Naive thymus-derived CD4-positive, alpha-beta T cell (primary cell): ENCODE data around the gene CGNL1. TPM values are rescaled to one million over a fixed set of nuclear protein-coding genes. Genes with fewer than 3 reads are reported as not detected.

Source experiments
- ATAC-seq: fragments of 150-1000 bp; cut with Tn5 transposase; 2 replicates; pipeline ENCODE4 v1.10.0; 2021; ENCODE audit warnings: mild to moderate bottlenecking, moderate library complexity
- CTCF ChIA-PET: fragments of 350-600 bp; sonication (Branson Sonifier 250); formaldehyde crosslinking; loops from one replicate; lab custom pipeline; 2021; ENCODE audit warnings: antibody characterized with exemption; lab: Charles Lee
- POLR2A ChIA-PET: fragments of 350-600 bp; sonication (Branson Sonifier 250); formaldehyde crosslinking; loops from one replicate; lab custom pipeline; 2021; ENCODE audit warnings: antibody characterized with exemption, inconsistent platforms; lab: Charles Lee
- DNase-seq, 9 donors: peaks; one replicate each; pipeline versions ENCODE4 v3.0.0 to v3.0.0-alpha.2; 2020 to 2022; ENCODE audit warnings: mixed read lengths in 1 of 9
- H3K27ac ChIP-seq: one replicate; pipeline ENCODE4 v1.7.0; 2013; ENCODE audit warnings: mild to moderate bottlenecking, low read depth, low read length, moderate library complexity
- H3K27me3 ChIP-seq, 2 donors: one replicate each; pipeline ENCODE4 v1.7.0; 2013; ENCODE audit warnings: low read length in 2 of 2, mild to moderate bottlenecking in 2 of 2, moderate library complexity in 2 of 2; ENCODE audit not compliant: control insufficient read depth in 2 of 2, insufficient read depth in 2 of 2
- H3K36me3 ChIP-seq, 3 experiments: 1 replicate in 2 of 3; 2 replicates in 1 of 3; pipeline ENCODE4 v1.7.0; 2013; ENCODE audit warnings: low read length in 3 of 3, mild to moderate bottlenecking in 3 of 3, moderate library complexity in 1 of 3; ENCODE audit not compliant: insufficient read depth in 3 of 3, control insufficient read depth in 2 of 3
- H3K4me1 ChIP-seq, 2 donors: one replicate each; pipeline ENCODE4 v1.7.0; 2013; ENCODE audit warnings: low read length in 2 of 2, mild to moderate bottlenecking in 2 of 2, moderate library complexity in 1 of 2; ENCODE audit not compliant: control insufficient read depth in 2 of 2, insufficient read depth in 2 of 2
- H3K4me3 ChIP-seq: 2 replicates; pipeline ENCODE4 v1.7.0; 2013; ENCODE audit warnings: mild to moderate bottlenecking, low read length
- H3K9me3 ChIP-seq, 3 experiments: 1 replicate in 2 of 3; 2 replicates in 1 of 3; pipeline ENCODE4 v1.7.0; 2013; ENCODE audit warnings: low read length in 3 of 3; ENCODE audit not compliant: control insufficient read depth in 2 of 3
- H3K27ac Mint-ChIP-seq, 9 donors: one replicate each; pipeline ENCODE4 v1.8.0; 2020 to 2022; ENCODE audit warnings: mixed read lengths in 9 of 9, mild to moderate bottlenecking in 8 of 9, moderate library complexity in 5 of 9, inconsistent platforms in 2 of 9
- H3K27me3 Mint-ChIP-seq, 5 donors: one replicate each; pipeline ENCODE4 v1.8.0; 2021 to 2022; ENCODE audit warnings: mixed read lengths in 5 of 5, mild to moderate bottlenecking in 1 of 5
- H3K36me3 Mint-ChIP-seq, 5 donors: one replicate each; pipeline ENCODE4 v1.8.0; 2020 to 2022; ENCODE audit warnings: mixed read lengths in 5 of 5, mild to moderate bottlenecking in 3 of 5, inconsistent platforms in 1 of 5
- H3K4me1 Mint-ChIP-seq, 7 donors: one replicate each; pipeline ENCODE4 v1.8.0; 2020 to 2022; ENCODE audit warnings: mixed read lengths in 7 of 7, mild to moderate bottlenecking in 3 of 7, inconsistent platforms in 1 of 7
- H3K4me3 Mint-ChIP-seq, 10 donors: one replicate each; pipeline ENCODE4 v1.8.0; 2020 to 2022; ENCODE audit warnings: mild to moderate bottlenecking in 10 of 10, mixed read lengths in 10 of 10, moderate library complexity in 6 of 10, inconsistent platforms in 2 of 10
- H3K9me3 Mint-ChIP-seq, 11 donors: one replicate each; pipeline ENCODE4 v1.8.0; 2020 to 2022; ENCODE audit warnings: mixed read lengths in 11 of 11, mild to moderate bottlenecking in 4 of 11, inconsistent platforms in 1 of 11, moderate library complexity in 1 of 11
- intact Hi-C, 2 donors: fragments of 100-400 bp; cut with micrococcal nuclease; formaldehyde crosslinking; loops; one replicate each; pipeline ENCODE4 v1.15.1; 2023
- polyA plus RNA-seq, 2 donors: library from polyadenylated mRNA; unstranded; fragments of 300-500 nt; fragmentation: Illumina TruSeq; gene quantifications; one replicate each; pipeline ENCODE4 v1.2.3, GENCODE V29; 2021
- total RNA-seq, 6 experiments: library from RNA in 5 of 6; stranded (reverse) in 5 of 6; gene quantifications; 1 replicate in 5 of 6; 2 replicates in 1 of 6; pipeline ENCODE4 v1.2.3 and lab custom pipeline; 2021 to 2026

CGNL1 gene
- total and polyA plus RNA-seq, 7 experiments from 2014 or later = not detected

DNA sequence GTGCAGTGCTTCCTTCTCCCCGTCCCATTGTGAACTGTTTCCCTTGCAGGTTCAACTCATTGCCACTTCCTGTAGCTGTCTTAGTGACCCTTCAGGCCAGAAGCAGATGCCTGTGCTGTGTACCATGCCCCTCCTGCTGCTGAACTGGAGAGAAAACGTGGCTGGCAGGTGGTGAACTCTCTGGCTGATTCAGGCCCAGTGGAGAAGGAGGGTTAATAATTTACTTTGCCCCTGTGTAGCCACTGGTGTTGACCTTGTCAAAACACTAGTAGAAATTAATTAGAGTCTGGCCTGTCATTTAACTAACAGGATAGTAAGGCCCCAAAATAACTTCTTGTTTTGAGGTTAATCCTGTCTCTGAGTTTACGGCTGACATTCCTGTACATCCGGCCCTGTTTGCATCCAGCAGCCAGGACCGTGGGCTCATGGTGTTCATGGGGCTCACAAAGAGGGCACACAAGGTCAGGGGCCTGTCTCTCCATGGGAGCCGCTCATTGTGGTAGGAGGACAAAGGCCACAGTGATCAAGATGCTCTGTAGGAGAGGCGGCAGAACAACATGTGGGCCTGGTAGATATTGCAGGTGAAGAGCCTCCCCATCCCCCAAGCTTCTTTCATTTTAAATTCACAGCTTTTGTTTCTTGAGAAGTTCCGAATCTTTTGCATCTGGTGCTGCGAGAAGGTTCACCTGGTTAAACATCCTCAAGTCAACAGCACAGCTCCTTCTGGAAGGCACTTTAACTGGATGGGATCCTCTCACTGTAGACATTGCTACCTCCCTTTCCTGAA is 101.6 kb downstream of the CGNL1 start:
- no peak overlapping the region for H3K27ac Mint-ChIP-seq
- H3K36me3 Mint-ChIP-seq = no peaks in the 10 kb centered on the region
- no peak overlapping the region for H3K4me3 Mint-ChIP-seq
- no peaks in the 10 kb centered on the region for H3K9me3 ChIP-seq
- H3K9me3 Mint-ChIP-seq = peaks cover 0 to 4% (median 0%) of the 10 kb centered on the region in 11 donors
- ATAC-seq (no peak), DNase-seq (no peak)
- no peak overlapping the region for H3K4me3 ChIP-seq
- intact Hi-C loops = no loop called here
- POLR2A ChIA-PET = no interaction called here
- CTCF ChIA-PET = no interaction called here
- H3K4me1 Mint-ChIP-seq = no peaks in the 10 kb centered on the region
- H3K27me3 ChIP-seq = no peaks in the 10 kb centered on the region
- H3K27me3 Mint-ChIP-seq = peaks cover 23 to 40% (median 25%) of the 10 kb centered on the region in 5 donors
- H3K4me1 ChIP-seq = no peaks in the 10 kb centered on the region
- H3K27ac ChIP-seq = no peak overlapping the region
- no peaks in the 10 kb centered on the region for H3K36me3 ChIP-seq

DNA sequence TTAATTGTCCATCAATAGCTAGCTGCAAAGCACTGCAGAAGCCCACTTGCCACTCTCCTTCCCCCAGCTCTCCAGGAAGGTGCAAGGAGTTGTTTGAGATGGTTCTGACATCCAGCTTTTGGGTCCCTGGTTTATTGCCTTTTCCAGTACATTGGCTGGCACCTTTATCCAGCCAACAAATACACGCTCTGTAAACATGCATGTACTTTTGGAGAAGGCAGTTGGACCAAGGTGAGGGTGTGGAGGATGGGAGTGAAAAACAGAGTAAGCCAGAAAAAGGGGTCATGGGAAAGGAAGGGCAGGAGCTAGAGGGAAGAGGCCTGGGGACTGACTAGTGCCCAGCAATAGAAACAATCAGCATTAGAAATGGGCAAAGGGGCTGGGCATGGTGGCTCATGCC is 102.7 kb downstream of the CGNL1 start:
- no peak overlapping the region for H3K4me3 ChIP-seq
- CTCF ChIA-PET = no interaction called here
- peaks cover 23 to 46% (median 28%) of the 10 kb centered on the region in 5 donors for H3K27me3 Mint-ChIP-seq

DNA sequence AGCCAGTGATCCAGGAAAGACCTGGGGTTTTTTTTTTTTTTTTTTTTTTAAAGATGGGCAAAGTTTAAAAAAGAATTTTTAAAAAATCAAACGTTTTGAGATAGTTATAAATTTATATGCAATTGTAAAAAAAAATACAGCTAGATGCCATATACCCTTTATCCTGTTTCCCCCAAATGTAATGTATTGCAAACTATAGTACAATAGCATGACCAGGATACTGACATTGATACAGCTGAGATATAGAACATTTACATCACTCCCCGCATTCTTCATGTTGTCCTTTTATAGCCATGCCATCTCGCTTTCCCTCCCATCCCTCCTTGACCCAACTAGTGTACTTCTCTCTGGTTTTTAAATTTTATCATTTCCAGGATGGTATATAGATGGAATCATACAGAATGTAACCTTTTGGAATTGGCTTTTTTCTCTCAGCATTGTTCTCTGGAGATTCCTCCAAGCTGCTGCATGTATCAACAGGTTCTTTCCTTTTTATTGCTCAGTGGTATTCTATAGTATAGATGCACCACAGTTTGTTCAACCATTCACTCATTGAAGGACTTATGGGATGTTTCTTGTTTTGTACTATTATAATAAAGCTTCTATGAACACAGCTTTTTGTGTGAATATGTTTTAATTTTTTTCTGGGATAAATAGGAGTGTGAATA is 104.9 kb downstream of the CGNL1 start:
- Mint-ChIP-seq H3K36me3 (no peaks in the 10 kb centered on the region), H3K4me3 (no peak overlapping the region), H3K27ac (no peak overlapping the region), H3K9me3 (peaks cover 0 to 5% (median 0%) of the 10 kb centered on the region in 11 donors), H3K4me1 (no peaks in the 10 kb centered on the region), H3K27me3 (peaks cover 17 to 44% (median 27%) of the 10 kb centered on the region in 5 donors)
- DNase-seq (no peak), ATAC-seq (no peak)
- POLR2A ChIA-PET = no interaction called here
- CTCF ChIA-PET = no interaction called here
- H3K4me3 ChIP-seq = no peak overlapping the region
- H3K4me1 ChIP-seq = no peaks in the 10 kb centered on the region
- intact Hi-C loops = no loop called here
- no peaks in the 10 kb centered on the region for H3K9me3 ChIP-seq
- no peaks in the 10 kb centered on the region for H3K27me3 ChIP-seq
- H3K27ac ChIP-seq = no peak overlapping the region
- no peaks in the 10 kb centered on the region for H3K36me3 ChIP-seq

More for the DNA sequence above, 102.7 kb downstream of the CGNL1 start:
- POLR2A ChIA-PET = no interaction called here
- DNase-seq (no peak), ATAC-seq (no peak)
- Histone ChIP-seq H3K36me3 (no peaks in the 10 kb centered on the region), H3K27me3 (no peaks in the 10 kb centered on the region), H3K9me3 (no peaks in the 10 kb centered on the region), H3K4me1 (no peaks in the 10 kb centered on the region), H3K27ac (no peak overlapping the region)
- H3K9me3 Mint-ChIP-seq = peaks cover 0 to 2% (median 0%) of the 10 kb centered on the region in 11 donors
- H3K4me1 Mint-ChIP-seq = no peaks in the 10 kb centered on the region
- H3K36me3 Mint-ChIP-seq = no peaks in the 10 kb centered on the region
- intact Hi-C loops = no loop called here
- H3K4me3 Mint-ChIP-seq = no peak overlapping the region
- no peak overlapping the region for H3K27ac Mint-ChIP-seq

DNA sequence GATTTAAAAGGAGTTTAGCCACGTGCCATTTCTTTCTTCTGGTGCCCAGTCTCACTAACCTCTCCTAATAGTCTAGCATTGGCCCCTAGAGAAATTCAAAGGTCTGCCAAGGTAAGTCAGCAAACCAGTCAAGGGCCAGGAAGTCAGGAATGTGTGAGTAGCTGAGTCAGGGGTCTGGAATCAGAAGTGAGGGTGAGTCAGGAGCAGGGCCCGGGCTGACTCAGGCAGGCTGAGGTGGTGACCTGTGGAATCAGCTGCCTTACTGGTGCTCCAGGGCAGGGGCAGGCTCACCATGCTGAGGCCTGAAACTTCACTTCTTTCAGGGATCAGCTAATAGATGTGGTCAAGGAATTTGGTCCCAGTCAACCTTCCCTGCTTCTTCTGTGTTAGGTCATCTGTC is 109.6 kb downstream of the CGNL1 start:
- no peak overlapping the region for H3K4me3 Mint-ChIP-seq
- ATAC-seq (no peak), DNase-seq (no peak)
- H3K9me3 Mint-ChIP-seq = peaks cover 0 to 3% (median 0%) of the 10 kb centered on the region in 11 donors
- no peaks in the 10 kb centered on the region for H3K4me1 ChIP-seq
- no peaks in the 10 kb centered on the region for H3K27me3 ChIP-seq
- no peaks in the 10 kb centered on the region for H3K4me1 Mint-ChIP-seq
- no peaks in the 10 kb centered on the region for H3K36me3 ChIP-seq
- H3K36me3 Mint-ChIP-seq = no peaks in the 10 kb centered on the region
- no peak overlapping the region for H3K4me3 ChIP-seq
- CTCF ChIA-PET = no interaction called here
- intact Hi-C loops = no loop called here
- POLR2A ChIA-PET = no interaction called here
- H3K27me3 Mint-ChIP-seq = peaks cover 24 to 45% (median 36%) of the 10 kb centered on the region in 5 donors
- no peaks in the 10 kb centered on the region for H3K9me3 ChIP-seq
- no peak overlapping the region for H3K27ac Mint-ChIP-seq
- no peak overlapping the region for H3K27ac ChIP-seq

DNA sequence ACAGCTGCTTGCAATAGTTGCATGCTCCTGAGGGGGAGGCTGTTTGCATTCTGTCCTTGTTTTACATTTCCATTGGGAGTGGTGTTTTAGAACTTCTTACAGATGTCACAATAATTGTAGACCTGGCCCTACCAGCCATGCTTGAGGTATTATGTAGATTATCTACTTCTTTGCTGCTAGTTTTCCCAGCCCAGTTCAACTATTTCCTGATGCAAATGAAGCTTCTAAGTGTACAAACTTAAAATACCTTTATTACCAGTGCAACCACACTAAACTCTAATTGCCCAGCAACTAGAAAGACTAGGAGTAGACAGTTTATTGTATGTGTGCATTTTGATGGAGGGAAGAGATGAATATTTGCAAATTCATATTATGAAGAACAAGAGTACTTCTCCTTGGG is 110.5 kb downstream of the CGNL1 start:
- POLR2A ChIA-PET = no interaction called here
- Mint-ChIP-seq H3K36me3 (no peaks in the 10 kb centered on the region), H3K9me3 (peaks cover 0 to 3% (median 0%) of the 10 kb centered on the region in 11 donors), H3K27me3 (peaks cover 24 to 45% (median 40%) of the 10 kb centered on the region in 5 donors), H3K4me1 (no peaks in the 10 kb centered on the region), H3K27ac (no peak overlapping the region), H3K4me3 (no peak overlapping the region)
- Histone ChIP-seq H3K4me1 (no peaks in the 10 kb centered on the region), H3K9me3 (no peaks in the 10 kb centered on the region), H3K36me3 (no peaks in the 10 kb centered on the region), H3K27ac (no peak overlapping the region), H3K4me3 (no peak overlapping the region), H3K27me3 (no peaks in the 10 kb centered on the region)
- CTCF ChIA-PET = no interaction called here
- no peak for ATAC-seq
- intact Hi-C loops = no loop called here
- DNase-seq = no peak

DNA sequence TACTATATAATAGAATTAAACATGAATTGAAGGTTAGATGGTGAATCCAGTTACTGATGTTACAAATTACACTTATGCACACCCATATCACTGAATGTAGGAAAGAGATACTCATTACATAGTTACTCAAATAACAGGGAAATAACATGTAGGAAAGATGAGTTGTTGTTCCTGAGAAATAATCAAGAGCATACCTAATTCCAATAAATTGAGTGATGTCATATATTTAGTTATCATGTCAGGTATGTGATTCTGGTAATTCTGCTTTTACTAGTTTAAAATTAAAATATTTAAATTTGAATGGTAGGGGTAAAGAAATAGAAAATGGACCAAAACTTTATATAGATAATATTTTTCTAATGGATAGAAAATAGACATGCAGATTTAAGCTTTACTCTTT is 112.8 kb downstream of the CGNL1 start:
- H3K4me3 ChIP-seq = no peak overlapping the region
- CTCF ChIA-PET = no interaction called here
- Mint-ChIP-seq H3K27ac (no peak overlapping the region), H3K4me3 (no peak overlapping the region), H3K27me3 (peaks cover 24 to 40% (median 38%) of the 10 kb centered on the region in 5 donors), H3K4me1 (no peaks in the 10 kb centered on the region), H3K9me3 (peaks cover 0 to 3% (median 0%) of the 10 kb centered on the region in 11 donors), H3K36me3 (no peaks in the 10 kb centered on the region)
- H3K4me1 ChIP-seq = no peaks in the 10 kb centered on the region
- H3K9me3 ChIP-seq = no peaks in the 10 kb centered on the region
- DNase-seq (no peak), ATAC-seq (no peak)
- no peak overlapping the region for H3K27ac ChIP-seq
- no peaks in the 10 kb centered on the region for H3K36me3 ChIP-seq
- H3K27me3 ChIP-seq = no peaks in the 10 kb centered on the region
- intact Hi-C loops = no loop called here
- POLR2A ChIA-PET = no interaction called here
